Ascending aorta (tissue), 2 donors: Measurements from ENCODE around the gene GALNT14. TPM values are rescaled to one million over a fixed set of nuclear protein-coding genes. Genes with fewer than 3 reads are reported as not detected.

Source experiments
- DNase-seq, 2 donors: peaks; one replicate each; pipeline ENCODE4 v3.0.0-alpha.2; 2019; ENCODE audit warnings: low spot score in 2 of 2
- H3K27ac ChIP-seq, 2 donors: fragments of 200-600 bp; sonication (generic); one replicate each; pipeline ENCODE4 v1.5.1; 2016 to 2017; ENCODE audit warnings: mild to moderate bottlenecking in 1 of 2
- H3K27me3 ChIP-seq: fragments of 200-600 bp; sonication (generic); one replicate; pipeline ENCODE4 v1.5.1; 2017
- H3K36me3 ChIP-seq, 2 donors: fragments of 200-600 bp; sonication (generic); one replicate each; pipeline ENCODE4 v1.5.1; 2016
- H3K4me1 ChIP-seq, 2 donors: fragments of 200-600 bp; sonication (generic); one replicate each; pipeline ENCODE4 v1.5.1; 2016 to 2017; ENCODE audit warnings: mild to moderate bottlenecking in 1 of 2
- H3K4me3 ChIP-seq, 2 donors: fragments of 200-600 bp; sonication (generic); one replicate each; pipeline ENCODE4 v1.5.1; 2016 to 2017; ENCODE audit warnings: mild to moderate bottlenecking in 1 of 2
- H3K9me3 ChIP-seq, 2 donors: fragments of 200-600 bp; sonication (generic); one replicate each; pipeline ENCODE4 v1.5.1; 2016
- CTCF ChIP-seq, 3 experiments: fragments of 200-600 bp in 2 of 3; fragments of 450-650 bp in 1 of 3; sonication (generic) in 2 of 3; IDR thresholded peaks; one replicate each; pipeline ENCODE4 v1.5.1; 2016 to 2019; ENCODE audit warnings: antibody characterized with exemption in 3 of 3, mild to moderate bottlenecking in 1 of 3, moderate library complexity in 1 of 3
- intact Hi-C: fragments of 100-400 bp; cut with DNase I; formaldehyde crosslinking; loops from one replicate; pipeline ENCODE4 v1.15.1; 2023
- total RNA-seq: library from RNA; depleted of rRNA; stranded (reverse); fragments of >200 nt; gene quantifications from one replicate; pipeline ENCODE4 v1.1.0, GENCODE V29; 2016

The GALNT14 gene
- total RNA-seq, 1 donor from 2014 or later: not detected

DNA sequence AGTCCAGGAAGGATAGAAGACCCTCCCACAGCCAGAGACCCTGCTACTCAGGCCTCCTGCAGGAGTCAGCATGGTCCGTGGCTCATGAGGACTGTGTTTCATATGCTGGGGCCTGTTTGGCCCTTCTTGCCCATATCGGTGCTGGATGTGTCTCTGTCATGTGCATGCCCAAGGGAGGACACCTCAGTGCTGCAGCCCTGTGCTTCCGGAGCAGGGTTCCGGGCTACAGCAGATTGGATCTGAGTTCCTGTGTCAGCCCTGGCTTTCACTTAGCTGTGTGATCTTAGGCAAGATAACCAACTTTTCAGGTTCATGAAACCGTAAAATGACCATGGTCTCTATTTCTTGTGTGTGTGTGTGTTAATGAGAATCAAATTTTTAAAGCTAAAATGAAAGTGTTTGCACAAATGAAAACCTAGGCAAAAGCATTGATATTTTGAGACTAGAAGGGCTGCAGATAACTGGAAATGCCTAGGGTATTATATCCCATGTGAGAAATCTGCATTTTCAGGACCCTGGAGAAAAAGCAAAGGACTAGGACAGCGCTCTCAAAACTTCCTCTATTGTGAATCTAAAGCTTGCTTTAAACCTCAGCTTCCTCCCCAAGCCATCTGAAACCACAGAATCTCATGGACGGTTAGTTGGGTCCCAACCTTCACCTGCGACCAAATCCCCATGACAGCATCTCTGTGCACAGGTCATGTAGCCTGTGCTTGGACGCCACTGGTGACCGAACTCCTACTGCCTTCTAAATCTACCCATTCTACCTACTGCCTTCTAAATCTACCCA is 272.2 kb downstream of the GALNT14 start:
- Histone ChIP-seq H3K4me3 (no peak overlapping the region), H3K36me3 (no peaks in the 10 kb centered on the region), H3K9me3 (no peaks in the 10 kb centered on the region), H3K4me1 (no peaks in the 10 kb centered on the region), H3K27ac (no peak overlapping the region), H3K27me3 (no peaks in the 10 kb centered on the region)
- no peak for DNase-seq
- no peak for TF ChIP-seq CTCF (IDR thresholded peaks at IDR 0.05)
- intact Hi-C loops: no loop called here

GRCh38 chr2:30865243-30865642 is 273.0 kb downstream of the GALNT14 start:
- intact Hi-C loops: no loop called here
- Histone ChIP-seq H3K27ac (no peak overlapping the region), H3K27me3 (no peaks in the 10 kb centered on the region), H3K36me3 (no peaks in the 10 kb centered on the region), H3K4me3 (no peak overlapping the region), H3K4me1 (no peaks in the 10 kb centered on the region), H3K9me3 (no peaks in the 10 kb centered on the region)
- DNase-seq: no peak
- TF ChIP-seq CTCF (IDR thresholded peaks at IDR 0.05): no peak

GRCh38 chr2:30862054-30862651 is 276.1 kb downstream of the GALNT14 start:
- intact Hi-C loops: no loop called here
- Histone ChIP-seq H3K4me3 (no peak overlapping the region), H3K9me3 (no peaks in the 10 kb centered on the region), H3K27me3 (no peaks in the 10 kb centered on the region), H3K4me1 (no peaks in the 10 kb centered on the region), H3K27ac (no peak overlapping the region), H3K36me3 (no peaks in the 10 kb centered on the region)
- peak in 2 of 3 experiments; percentile 11 to 34 for TF ChIP-seq CTCF (IDR thresholded peaks at IDR 0.05)
- DNase-seq: no peak

DNA sequence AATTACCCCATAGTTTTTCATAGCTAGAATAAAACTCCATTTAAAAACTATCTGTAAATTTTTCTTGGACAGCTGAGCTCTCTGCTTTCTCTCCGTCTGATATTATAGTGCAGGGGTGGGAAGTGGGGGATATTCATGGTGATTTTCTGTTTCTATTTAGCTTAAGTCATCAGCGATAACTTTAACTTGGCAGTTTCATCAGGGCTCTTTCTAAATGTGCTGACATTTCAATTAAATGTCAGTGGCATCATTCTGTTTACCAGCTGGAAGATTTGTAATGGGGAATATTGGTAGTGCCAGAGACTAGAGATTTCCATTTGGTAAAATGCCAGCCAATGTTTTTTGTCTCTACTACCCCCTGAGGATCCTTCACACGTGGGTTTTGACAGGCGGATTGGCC is 277.5 kb downstream of the GALNT14 start:
- H3K27me3 ChIP-seq: no peaks in the 10 kb centered on the region
- TF ChIP-seq CTCF (IDR thresholded peaks at IDR 0.05): no peak
- no peak for DNase-seq
- no peaks in the 10 kb centered on the region for H3K36me3 ChIP-seq
- H3K27ac ChIP-seq: no peak overlapping the region
- no peak overlapping the region for H3K4me3 ChIP-seq
- intact Hi-C loops: no loop called here
- H3K4me1 ChIP-seq: no peaks in the 10 kb centered on the region
- no peaks in the 10 kb centered on the region for H3K9me3 ChIP-seq

Other genes with a start within 250 kb of the GALNT14 start
- gene CAPN14, start 79.1 kb upstream of the GALNT14 start, total RNA-seq: not detected
- 22.5 TPM for gene EHD3, start 95.7 kb upstream of the GALNT14 start, total RNA-seq